ENCODE measurements around the gene DYNLT1. TPM values are rescaled to one million over a fixed set of nuclear protein-coding genes. Genes with fewer than 3 reads are reported as not detected.

DYNLT1 gene
- total and polyA plus RNA-seq, 2 of the 13 experiments (the other 11 are each of a cell fraction or from before 2014, with no cell fraction given), result 108 to 171 TPM

DNA sequence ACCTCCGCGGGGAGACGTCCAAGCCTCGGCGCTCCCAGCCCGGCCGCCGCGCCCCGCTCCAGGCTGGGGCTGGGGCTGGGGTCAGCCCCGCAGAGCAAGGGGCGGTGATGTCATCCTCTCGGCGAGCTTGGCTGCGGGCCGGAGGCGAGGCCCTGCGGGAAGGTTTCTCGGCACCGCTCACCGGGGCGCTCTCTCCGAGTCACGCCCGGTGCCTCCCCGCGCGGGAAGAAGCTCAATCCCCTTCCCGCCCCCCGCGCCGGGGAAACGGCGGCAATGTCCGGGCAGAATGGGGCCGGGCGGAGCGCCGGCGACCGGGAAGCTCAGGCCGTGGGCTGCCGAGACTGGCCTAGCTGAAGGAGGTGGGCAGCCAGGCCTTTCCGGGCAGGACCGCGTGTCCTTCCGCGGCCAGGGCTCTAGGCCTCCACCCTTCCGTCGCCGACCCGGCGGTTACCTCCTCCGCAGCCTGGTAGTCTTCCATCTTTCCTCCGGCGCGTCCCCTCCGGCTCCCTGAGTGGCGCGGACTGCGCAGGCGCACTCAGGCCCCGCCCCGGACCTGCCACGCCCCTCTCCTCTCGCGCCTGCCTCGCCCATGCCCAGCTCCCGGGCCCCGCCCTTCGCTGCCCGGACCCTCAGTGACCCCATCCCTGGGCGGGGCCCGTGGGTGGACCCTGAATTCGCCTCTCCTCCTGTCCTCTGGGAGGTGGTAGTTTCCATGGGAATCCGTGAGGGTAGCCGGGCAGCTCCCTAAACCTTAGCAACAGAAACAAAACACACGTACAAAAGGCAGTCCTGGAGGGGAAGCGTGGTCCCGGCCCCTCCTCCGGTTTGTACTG, at the start of gene DYNLT1 (continued):
- TF ChIP-seq GABPA (IDR thresholded peaks at IDR 0.05; ENCODE audit: low read depth, low read length) (no peak), GABPA (CRISPR knock-in tag; IDR thresholded peaks at IDR 0.05; ENCODE audit: low read depth) (no peak), GLI4 (CRISPR knock-in tag; IDR thresholded peaks at IDR 0.05; ENCODE audit: borderline replicate concordance) (peak; percentile 73; the same call in 1 of the 2 replicates), ZNF883 (CRISPR knock-in tag; IDR thresholded peaks at IDR 0.05; ENCODE audit: not compliant biosample characterization) (peak; percentile 88), ZNF235 (CRISPR knock-in tag; IDR thresholded peaks at IDR 0.05; ENCODE audit: borderline replicate concordance) (no peak), ZNF326 (CRISPR knock-in tag; IDR thresholded peaks at IDR 0.05; ENCODE audit: borderline replicate concordance) (no peak), FOXA3 (CRISPR knock-in tag; IDR thresholded peaks at IDR 0.05) (peak; percentile 12; the same call in 1 of the 2 replicates), CSRNP2 (CRISPR knock-in tag; conservative IDR thresholded peaks at IDR 0.05; ENCODE audit: low read depth) (no peak), ZNF225 (CRISPR knock-in tag; IDR thresholded peaks at IDR 0.05) (peak; percentile 60; the same call in 1 of the 2 replicates), ZNF124 (CRISPR knock-in tag; IDR thresholded peaks at IDR 0.05) (no peak; the same call in 1 of the 2 replicates), ZZZ3 (CRISPR knock-in tag; IDR thresholded peaks at IDR 0.05; ENCODE audit: borderline replicate concordance) (0 out of 2 replicates have a peak, but pooled peaks have one; percentile 24), CREB1 (IDR thresholded peaks at IDR 0.05) (0 out of 2 replicates have a peak, but pooled peaks have one; percentile 13), CREB1 (CRISPR knock-in tag; IDR thresholded peaks at IDR 0.05) (no peak), ZNF788 (CRISPR knock-in tag; IDR thresholded peaks at IDR 0.05; ENCODE audit: borderline replicate concordance) (peak; percentile 67; the same call in 1 of the 2 replicates), ZBTB42 (CRISPR knock-in tag; IDR thresholded peaks at IDR 0.05) (peak; percentile 87), DR1 (CRISPR knock-in tag; IDR thresholded peaks at IDR 0.05) (peak; percentile 81), NCOA2 (CRISPR knock-in tag; IDR thresholded peaks at IDR 0.05) (peak; percentile 18), ZFP90 (CRISPR knock-in tag; IDR thresholded peaks at IDR 0.05; ENCODE audit: borderline replicate concordance) (peak; percentile 85; the same call in 1 of the 2 replicates), BHLHE40 (IDR thresholded peaks at IDR 0.05; ENCODE audit: low read length) (no peak), MIXL1 (CRISPR knock-in tag; IDR thresholded peaks at IDR 0.05) (no peak), POLR2G (IDR thresholded peaks at IDR 0.05; ENCODE audit: low read depth, low read length) (peak; percentile 95)
- TF ChIP-seq, protein P1, sequence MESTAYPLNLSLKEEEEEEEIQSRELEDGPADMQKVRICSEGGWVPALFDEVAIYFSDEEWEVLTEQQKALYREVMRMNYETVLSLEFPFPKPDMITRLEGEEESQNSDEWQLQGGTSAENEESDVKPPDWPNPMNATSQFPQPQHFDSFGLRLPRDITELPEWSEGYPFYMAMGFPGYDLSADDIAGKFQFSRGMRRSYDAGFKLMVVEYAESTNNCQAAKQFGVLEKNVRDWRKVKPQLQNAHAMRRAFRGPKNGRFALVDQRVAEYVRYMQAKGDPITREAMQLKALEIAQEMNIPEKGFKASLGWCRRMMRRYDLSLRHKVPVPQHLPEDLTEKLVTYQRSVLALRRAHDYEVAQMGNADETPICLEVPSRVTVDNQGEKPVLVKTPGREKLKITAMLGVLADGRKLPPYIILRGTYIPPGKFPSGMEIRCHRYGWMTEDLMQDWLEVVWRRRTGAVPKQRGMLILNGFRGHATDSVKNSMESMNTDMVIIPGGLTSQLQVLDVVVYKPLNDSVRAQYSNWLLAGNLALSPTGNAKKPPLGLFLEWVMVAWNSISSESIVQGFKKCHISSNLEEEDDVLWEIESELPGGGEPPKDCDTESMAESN (CRISPR knock-in tag; conservative IDR thresholded peaks at IDR 0.05), result peak; percentile 77; the same call in 1 of the 2 replicates
- TF ChIP-seq, protein P2, sequence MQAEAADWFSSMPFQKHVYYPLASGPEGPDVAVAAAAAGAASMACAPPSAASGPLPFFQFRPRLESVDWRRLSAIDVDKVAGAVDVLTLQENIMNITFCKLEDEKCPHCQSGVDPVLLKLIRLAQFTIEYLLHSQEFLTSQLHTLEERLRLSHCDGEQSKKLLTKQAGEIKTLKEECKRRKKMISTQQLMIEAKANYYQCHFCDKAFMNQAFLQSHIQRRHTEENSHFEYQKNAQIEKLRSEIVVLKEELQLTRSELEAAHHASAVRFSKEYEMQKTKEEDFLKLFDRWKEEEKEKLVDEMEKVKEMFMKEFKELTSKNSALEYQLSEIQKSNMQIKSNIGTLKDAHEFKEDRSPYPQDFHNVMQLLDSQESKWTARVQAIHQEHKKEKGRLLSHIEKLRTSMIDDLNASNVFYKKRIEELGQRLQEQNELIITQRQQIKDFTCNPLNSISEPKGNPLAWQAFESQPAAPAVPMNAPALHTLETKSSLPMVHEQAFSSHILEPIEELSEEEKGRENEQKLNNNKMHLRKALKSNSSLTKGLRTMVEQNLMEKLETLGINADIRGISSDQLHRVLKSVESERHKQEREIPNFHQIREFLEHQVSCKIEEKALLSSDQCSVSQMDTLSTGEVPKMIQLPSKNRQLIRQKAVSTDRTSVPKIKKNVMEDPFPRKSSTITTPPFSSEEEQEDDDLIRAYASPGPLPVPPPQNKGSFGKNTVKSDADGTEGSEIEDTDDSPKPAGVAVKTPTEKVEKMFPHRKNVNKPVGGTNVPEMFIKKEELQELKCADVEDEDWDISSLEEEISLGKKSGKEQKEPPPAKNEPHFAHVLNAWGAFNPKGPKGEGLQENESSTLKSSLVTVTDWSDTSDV (CRISPR knock-in tag; IDR thresholded peaks at IDR 0.05), result peak; percentile 89
- TF ChIP-seq, protein P3, sequence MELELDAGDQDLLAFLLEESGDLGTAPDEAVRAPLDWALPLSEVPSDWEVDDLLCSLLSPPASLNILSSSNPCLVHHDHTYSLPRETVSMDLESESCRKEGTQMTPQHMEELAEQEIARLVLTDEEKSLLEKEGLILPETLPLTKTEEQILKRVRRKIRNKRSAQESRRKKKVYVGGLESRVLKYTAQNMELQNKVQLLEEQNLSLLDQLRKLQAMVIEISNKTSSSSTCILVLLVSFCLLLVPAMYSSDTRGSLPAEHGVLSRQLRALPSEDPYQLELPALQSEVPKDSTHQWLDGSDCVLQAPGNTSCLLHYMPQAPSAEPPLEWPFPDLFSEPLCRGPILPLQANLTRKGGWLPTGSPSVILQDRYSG (CRISPR knock-in tag; IDR thresholded peaks at IDR 0.05), result peak; percentile 63
